Endothelial cell of umbilical vein (primary cell): ENCODE measurements around the gene SMAD6. TPM values are rescaled to one million over a fixed set of nuclear protein-coding genes. Genes with fewer than 3 reads are reported as not detected.

Experiments
- BruUV-seq: library from RNA; stranded (reverse); fragments of 400-500 nt; replicated peaks from 2 replicates; lab custom pipeline; 2021; lab: Mats Ljungman, UMichigan
- CTCF ChIA-PET: fragments of 300-600, 350-600 bp; sonication (Branson Sonifier 250); formaldehyde crosslinking; loops from one replicate; lab custom pipeline; 2021; ENCODE audit warnings: antibody characterized with exemption, inconsistent platforms; lab: Charles Lee
- POLR2A ChIA-PET: fragments of 300-600, 350-600 bp; sonication (Branson Sonifier 250); formaldehyde crosslinking; loops from one replicate; lab custom pipeline; 2021; ENCODE audit warnings: antibody characterized with exemption, inconsistent platforms; lab: Charles Lee
- DNase-seq: peaks from one replicate; pipeline ENCODE4 v3.0.0-alpha.2; 2011; ENCODE audit warnings: low read depth, low spot score
- FAIRE-seq: peaks from 2 replicates; lab custom pipeline; 2011; peaks lifted over from hg19 to GRCh38; lab: Jason Lieb, UNC
- H2AFZ ChIP-seq: 2 replicates; pipeline ENCODE4 v1.6.0; 2012; ENCODE audit warnings: low read depth, low read length, control low read depth, inconsistent platforms
- H3K27ac ChIP-seq: 2 replicates; pipeline ENCODE4 v1.5.1; 2011; ENCODE audit warnings: low read depth, mild to moderate bottlenecking, control low read depth, low read length, moderate library complexity; ENCODE audit not compliant: insufficient read depth
- H3K27me3 ChIP-seq, 2 experiments: 2 replicates each; pipeline versions ENCODE4 v1.6.0 to v1.6.1; 2011; ENCODE audit warnings: low read length in 2 of 2, mixed read lengths in 1 of 2; ENCODE audit not compliant: control insufficient read depth in 2 of 2, insufficient read depth in 2 of 2
- H3K36me3 ChIP-seq, 2 experiments: 2 replicates in 1 of 2; 3 replicates in 1 of 2; pipeline ENCODE4 v1.5.1; 2011; ENCODE audit warnings: low read length in 2 of 2, mild to moderate bottlenecking in 1 of 2, moderate library complexity in 1 of 2; ENCODE audit not compliant: control insufficient read depth in 2 of 2, insufficient read depth in 2 of 2; ENCODE audit errors: extremely low read depth in 1 of 2
- H3K4me1 ChIP-seq: 3 replicates; pipeline ENCODE4 v1.5.1; 2011; ENCODE audit warnings: mild to moderate bottlenecking, low read length; ENCODE audit not compliant: control insufficient read depth, insufficient read depth; ENCODE audit errors: extremely low read depth
- H3K4me2 ChIP-seq: 2 replicates; pipeline ENCODE4 v1.6.1; 2011; ENCODE audit warnings: low read length, control low read depth, mixed read lengths; ENCODE audit not compliant: insufficient read depth
- H3K4me3 ChIP-seq, 3 experiments: fragments of 200-600 bp in 1 of 3; sonication (generic), shearing (Covaris generic) in 1 of 3; replicated peaks in 1 of 3; 2 replicates each; pipeline ENCODE4 v1.5.1; 2011 to 2016; ENCODE audit warnings: control low read depth in 3 of 3, low read length in 3 of 3, mild to moderate bottlenecking in 2 of 3, inconsistent platforms in 1 of 3, low read depth in 1 of 3, moderate library complexity in 1 of 3; ENCODE audit not compliant: insufficient read depth in 1 of 3
- H3K79me2 ChIP-seq: 2 replicates; pipeline ENCODE4 v1.6.0; 2012; ENCODE audit warnings: low read length, inconsistent platforms; ENCODE audit not compliant: control insufficient read depth, insufficient read depth
- H3K9ac ChIP-seq: replicated peaks from 2 replicates; pipeline ENCODE3; 2011; ENCODE audit warnings: low read length, control low read depth; ENCODE audit not compliant: insufficient read depth; ENCODE audit errors: extremely low read depth
- H3K9me1 ChIP-seq: replicated peaks from 3 replicates; pipeline ENCODE4 v1.6.0; 2011; ENCODE audit warnings: mild to moderate bottlenecking, low read length; ENCODE audit not compliant: control insufficient read depth, insufficient read depth; ENCODE audit errors: extremely low read depth
- H3K9me3 ChIP-seq: replicated peaks from 2 replicates; pipeline ENCODE4 v1.5.1; 2012; ENCODE audit warnings: low read length, inconsistent platforms; ENCODE audit not compliant: control insufficient read depth, insufficient read depth
- H4K20me1 ChIP-seq: replicated peaks from 2 replicates; pipeline ENCODE3; 2011; ENCODE audit warnings: mild to moderate bottlenecking, low read length; ENCODE audit not compliant: control insufficient read depth, insufficient read depth; ENCODE audit errors: extremely low read depth
- CTCF ChIP-seq, 2 donors: IDR thresholded peaks; 1 replicate in 1 of 2; 2 replicates in 1 of 2; pipeline ENCODE4 v1.5.1; 2011; ENCODE audit warnings: low read length in 2 of 2, mild to moderate bottlenecking in 2 of 2, moderate library complexity in 2 of 2, control low read depth in 1 of 2, inconsistent platforms in 1 of 2, low read depth in 1 of 2; ENCODE audit not compliant: insufficient read depth in 1 of 2; ENCODE audit errors: extremely low read depth in 1 of 2
- GATA2 ChIP-seq: IDR thresholded peaks from 2 replicates; pipeline ENCODE4 v1.7.0; 2011; ENCODE audit warnings: low read depth, mild to moderate bottlenecking, moderate library complexity, mixed read lengths, low read length; ENCODE audit not compliant: insufficient read length, insufficient read depth
- JUN ChIP-seq: IDR thresholded peaks from 2 replicates; pipeline ENCODE4 v1.6.1; 2011; ENCODE audit warnings: borderline replicate concordance, low read depth; ENCODE audit not compliant: insufficient read length, insufficient read depth
- POLR2A ChIP-seq: IDR thresholded peaks from 2 replicates; pipeline ENCODE4 v1.6.1; 2012; ENCODE audit warnings: low read depth, mild to moderate bottlenecking, control low read depth, low read length
- POLR2AphosphoS5 ChIP-seq: IDR thresholded peaks from 2 replicates; pipeline ENCODE4 v1.6.1; 2012; ENCODE audit warnings: low read depth, mild to moderate bottlenecking, control low read depth, low read length, moderate library complexity; ENCODE audit not compliant: insufficient read depth
- dilution Hi-C: fragments of 300-500 bp; cut with MboI; formaldehyde crosslinking; loops from one replicate; pipeline ENCODE4 v1.15.0; 2019; ENCODE audit warnings: low sequenced_read_pairs; ENCODE audit not compliant: extremely low pct_ligation_motif_present
- intact Hi-C: fragments of 100-400 bp; cut with micrococcal nuclease; formaldehyde crosslinking; loops from one replicate; pipeline ENCODE4 v1.10.0; 2022
- polyA plus RNA-seq, 4 experiments: library from polyadenylated mRNA; depleted of rRNA in 3 of 4; stranded (reverse) in 3 of 4; unstranded in 1 of 4; fragments of >200 nt; gene quantifications; 2 replicates each; pipeline versions ENCODE4 v1.2.1 to v1.2.3, GENCODE V29; 2011 to 2012; ENCODE audit warnings: missing spikeins in 1 of 4
- total RNA-seq: library from RNA; stranded (reverse); gene quantifications from 2 replicates; pipeline ENCODE4 v1.2.3, GENCODE V29; 2021

The SMAD6 gene
- total and polyA plus RNA-seq, 2 donors (not counting 3 experiments of a cell fraction or from before 2014, with no cell fraction given): 7.3 to 12.5 TPM

- H3K27me3 ChIP-seq: no peaks in the 10 kb centered on the region
- FAIRE-seq (peak; percentile 78), DNase-seq (peak; percentile 54)
- CTCF ChIA-PET: interaction anchor here (0.7 to 14.2 kb wide), 23 partner anchors 9 to 144 kb away, joined by 3 to 226 read pairs (median 5); no protein-coding TSS in a partner anchor
- H4K20me1 ChIP-seq: no peaks in the 10 kb centered on the region
- peaks cover 44% of the 10 kb centered on the region for H3K79me2 ChIP-seq
- TF ChIP-seq POLR2AphosphoS5 (no peak), GATA2 (no peak), JUN (no peak), POLR2A (peak; percentile 15), CTCF (IDR thresholded peaks at IDR 0.05; ENCODE audit: extremely low read depth in 1 of 2, insufficient read depth in 1 of 2, low read depth in 1 of 2, low read length in 2 of 2) (peak in 1 of 2 donors; percentile 40)
- no peak overlapping the region for H3K4me2 ChIP-seq
- peaks cover 40% of the 10 kb centered on the region for H3K4me1 ChIP-seq
- peak overlapping the region; percentile 15 for H3K27ac ChIP-seq
- no peak overlapping the region for H2AFZ ChIP-seq
- H3K4me3 ChIP-seq: no peak overlapping the region
- no peaks in the 10 kb centered on the region for H3K9me3 ChIP-seq
- H3K36me3 ChIP-seq: no peaks in the 10 kb centered on the region
- dilution Hi-C loops: no loop called here
- intact Hi-C loops: loop anchor here (1.0 kb wide), 1 partner anchor 39 kb away; no protein-coding TSS in a partner anchor
- no peak overlapping the region for H3K9ac ChIP-seq
- no TSS peak for BruUV-seq
- POLR2A ChIA-PET: interaction anchor here (0.5 to 0.6 kb wide), 3 partner anchors 8 to 1322 kb away, joined by 3 to 8 read pairs (median 5); no protein-coding TSS in a partner anchor
- H3K9me1 ChIP-seq: no peaks in the 10 kb centered on the region
These were observed 5.5 kb downstream of the SMAD6 start for GRCh38 chr15:66707310-66708082.
